ENCODE data around the gene MAPKAP1. TPM values are rescaled to one million over a fixed set of nuclear protein-coding genes. Genes with fewer than 3 reads are reported as not detected.

The MAPKAP1 gene
- total RNA-seq, 2 donors from 2014 or later = 62.1 to 78.9 TPM

- Histone ChIP-seq H3K4me1 (peaks cover 0 to 16% of the 10 kb centered on the region in 2 donors), H3K9me3 (no peaks in the 10 kb centered on the region), H3K4me3 (no peak overlapping the region), H3K27ac (no peak overlapping the region), H3K36me3 (no peaks in the 10 kb centered on the region), H3K27me3 (no peaks in the 10 kb centered on the region)
- TF ChIP-seq CTCF (IDR thresholded peaks at IDR 0.05) = no peak
- no peak for DNase-seq (ENCODE audit: low spot score)
These were observed 243.1 kb downstream of the MAPKAP1 start for GRCh38 chr9:125463926-125464325.

GRCh38 chr9:125462861-125463291 is 244.1 kb downstream of the MAPKAP1 start:
- no peak overlapping the region for H3K4me3 ChIP-seq
- DNase-seq (ENCODE audit: low spot score) = no peak
- H3K36me3 ChIP-seq = no peaks in the 10 kb centered on the region
- no peaks in the 10 kb centered on the region for H3K9me3 ChIP-seq
- H3K4me1 ChIP-seq = peaks cover 0 to 10% of the 10 kb centered on the region in 2 donors
- no peaks in the 10 kb centered on the region for H3K27me3 ChIP-seq
- no peak for TF ChIP-seq CTCF (IDR thresholded peaks at IDR 0.05)
- H3K27ac ChIP-seq = no peak overlapping the region

- Histone ChIP-seq H3K4me3 (no peak overlapping the region), H3K36me3 (no peaks in the 10 kb centered on the region), H3K4me1 (no peaks in the 10 kb centered on the region), H3K27ac (no peak overlapping the region), H3K9me3 (no peaks in the 10 kb centered on the region), H3K27me3 (no peaks in the 10 kb centered on the region)
- no peak for TF ChIP-seq CTCF (IDR thresholded peaks at IDR 0.05)
- DNase-seq (ENCODE audit: low spot score) = no peak
These were observed 245.3 kb downstream of the MAPKAP1 start for GRCh38 chr9:125461636-125462190.

- no peaks in the 10 kb centered on the region for H3K4me1 ChIP-seq
These were observed 245.9 kb downstream of the MAPKAP1 start for GRCh38 chr9:125460883-125461635.

GRCh38 chr9:125460346-125460745 is 246.7 kb downstream of the MAPKAP1 start:
- no peak overlapping the region for H3K27ac ChIP-seq
- H3K4me1 ChIP-seq = no peaks in the 10 kb centered on the region
- TF ChIP-seq CTCF (IDR thresholded peaks at IDR 0.05) = no peak
- H3K9me3 ChIP-seq = peaks cover 0 to 4% of the 10 kb centered on the region in 2 donors
- DNase-seq (ENCODE audit: low spot score) = no peak
- H3K36me3 ChIP-seq = no peaks in the 10 kb centered on the region
- H3K27me3 ChIP-seq = no peaks in the 10 kb centered on the region
- H3K4me3 ChIP-seq = no peak overlapping the region

More at GRCh38 chr9:125460883-125461635, 245.9 kb downstream of the MAPKAP1 start:
- no peak for TF ChIP-seq CTCF (IDR thresholded peaks at IDR 0.05)
- H3K9me3 ChIP-seq = peaks cover 0 to under 1% of the 10 kb centered on the region in 2 donors
- no peak overlapping the region for H3K4me3 ChIP-seq
- no peaks in the 10 kb centered on the region for H3K36me3 ChIP-seq
- no peak overlapping the region for H3K27ac ChIP-seq
- H3K27me3 ChIP-seq = no peaks in the 10 kb centered on the region
- no peak for DNase-seq (ENCODE audit: low spot score)

Measured in right atrium auricular region (tissue), 2 donors.